Stimulated activated naive CD8-positive, alpha-beta T cell treated with anti-CD3 and anti-CD28 coated beads, Interleukin-15, Interleukin-2, amounts not matched to agents 100 U/mL and 50 U/mL, for 24 hours (primary cell): Measurements from ENCODE around the gene CYTH4.

Source experiments
- ATAC-seq: fragments of 150-1000 bp; cut with Tn5 transposase; one replicate; pipeline ENCODE4 v1.10.0; 2021
- DNase-seq: peaks from one replicate; pipeline ENCODE4 v3.0.0; 2021

CYTH4 gene

GRCh38 chr22:37290737-37291136 lies 8.4 kb downstream of the CYTH4 start:
- ATAC-seq (no peak), DNase-seq (no peak)

- no peak for ATAC-seq
- DNase-seq: no peak
Observed at GRCh38 chr22:37291559-37292298, 9.4 kb downstream of the CYTH4 start.

DNA sequence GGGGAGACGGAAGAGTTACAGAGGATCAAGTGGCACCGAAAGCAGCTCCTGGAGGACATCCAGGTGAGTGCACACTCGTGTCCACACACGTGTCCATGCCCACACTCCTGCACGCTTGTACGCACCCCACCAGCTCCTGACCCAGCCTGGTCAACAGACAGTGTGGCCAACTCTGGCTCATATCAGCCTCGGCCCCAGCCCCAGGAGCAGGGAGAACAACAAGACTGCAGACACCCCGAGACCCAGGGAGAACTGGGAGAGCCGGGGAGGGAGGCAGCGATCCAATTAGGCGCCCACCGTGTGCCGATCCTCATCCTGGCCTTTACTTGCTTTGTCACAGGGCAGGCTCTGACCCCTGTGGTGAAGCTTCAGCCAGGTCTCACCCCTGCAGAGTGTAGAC lies 10.3 kb downstream of the CYTH4 start:
- no peak for DNase-seq
- ATAC-seq: no peak

GRCh38 chr22:37293172-37293571 lies 10.9 kb downstream of the CYTH4 start:
- DNase-seq: no peak

GRCh38 chr22:37294747-37295146 lies 12.4 kb downstream of the CYTH4 start:
- ATAC-seq: no peak
- no peak for DNase-seq

More at GRCh38 chr22:37293172-37293571, 10.9 kb downstream of the CYTH4 start:
- no peak for ATAC-seq

GRCh38 chr22:37295213-37295886 lies 13.0 kb downstream of the CYTH4 start:
- no peak for DNase-seq

DNA sequence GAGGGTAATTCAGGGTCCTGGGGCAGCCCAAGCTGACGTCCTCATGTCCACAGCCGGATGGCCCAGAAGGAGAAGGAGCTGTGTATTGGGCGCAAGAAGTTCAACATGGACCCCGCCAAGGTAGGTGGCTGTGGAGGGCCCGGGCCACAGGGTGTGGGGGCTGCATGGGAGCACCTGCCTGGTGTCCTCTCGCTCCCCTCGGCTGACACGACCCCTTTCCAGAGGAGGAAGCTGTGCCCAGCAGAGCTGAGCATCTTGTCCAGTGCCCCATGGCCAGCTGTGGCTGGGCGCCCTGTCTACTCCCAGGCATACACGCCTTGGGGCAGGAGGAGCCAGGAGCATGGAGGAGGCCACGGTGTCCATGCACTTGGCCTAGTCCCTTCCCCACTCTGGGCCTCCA lies 13.6 kb downstream of the CYTH4 start:
- no peak for DNase-seq
- ATAC-seq: no peak

More at GRCh38 chr22:37295213-37295886, 13.0 kb downstream of the CYTH4 start:
- no peak for ATAC-seq

DNA sequence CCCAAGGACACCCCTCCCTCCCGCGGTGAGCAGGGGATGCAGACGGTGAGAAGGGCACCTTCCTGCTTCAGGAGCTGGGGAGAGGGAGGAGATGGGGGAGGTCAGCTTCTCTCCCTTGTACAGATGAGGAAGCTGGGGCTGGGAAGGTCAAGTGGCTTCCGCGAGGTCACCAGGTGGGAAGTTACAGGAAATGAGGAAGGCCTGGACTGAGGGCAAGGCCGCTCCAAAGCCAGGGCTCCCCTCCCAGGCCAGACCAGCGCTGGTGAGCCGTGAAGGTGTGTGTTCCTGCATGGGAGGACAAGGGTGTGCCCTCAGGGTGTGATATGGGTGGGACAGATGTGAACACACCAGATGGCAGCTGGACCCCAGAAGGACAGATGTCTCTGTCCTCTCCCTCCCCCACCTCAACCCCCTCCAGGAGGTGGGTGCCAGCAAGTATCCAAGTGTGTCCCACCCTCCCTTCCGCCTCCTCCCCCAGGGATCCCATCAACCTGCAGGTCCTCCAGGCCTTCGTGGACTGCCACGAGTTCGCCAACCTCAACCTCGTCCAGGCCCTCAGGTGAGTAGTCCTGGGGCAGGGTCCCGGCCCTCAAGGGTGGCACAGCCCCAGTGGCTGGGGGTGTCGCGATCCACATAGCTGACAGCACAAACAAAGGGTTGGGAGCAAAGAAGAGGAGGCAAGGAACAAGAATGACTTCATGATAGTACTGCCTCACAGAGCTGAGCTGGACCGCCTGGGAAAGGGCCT lies 16.6 kb downstream of the CYTH4 start:
- no peak for DNase-seq
- ATAC-seq: no peak

DNA sequence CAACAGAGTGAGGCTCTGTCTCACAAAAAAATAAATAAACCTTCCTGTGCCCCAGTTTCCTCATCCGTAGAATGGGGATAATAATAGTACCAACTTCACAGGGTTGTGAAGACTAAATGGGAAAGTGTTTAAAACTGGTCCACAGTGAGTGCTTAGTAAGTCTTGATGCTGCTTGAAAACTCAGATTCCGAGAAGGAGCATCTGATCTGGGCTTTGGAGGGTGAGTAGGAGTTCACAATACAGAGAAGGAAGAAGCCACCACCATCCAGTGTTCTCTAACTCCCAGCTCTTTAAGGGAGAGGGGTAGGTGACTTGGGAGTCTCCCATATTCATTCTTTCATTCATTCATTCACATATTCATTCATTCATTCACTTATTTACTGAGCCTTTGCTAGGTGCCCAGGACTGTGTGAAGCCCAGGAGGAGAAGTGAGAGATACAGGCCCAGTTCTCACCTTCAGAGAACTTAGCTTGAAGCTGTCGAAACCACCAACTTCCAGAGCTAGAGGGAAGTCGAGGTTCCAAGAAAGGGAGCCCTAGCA lies 17.7 kb downstream of the CYTH4 start:
- no peak for ATAC-seq
- no peak for DNase-seq

- ATAC-seq (no peak), DNase-seq (peak; percentile 54)
Observed at GRCh38 chr22:37300551-37301017, 18.3 kb downstream of the CYTH4 start.

DNA sequence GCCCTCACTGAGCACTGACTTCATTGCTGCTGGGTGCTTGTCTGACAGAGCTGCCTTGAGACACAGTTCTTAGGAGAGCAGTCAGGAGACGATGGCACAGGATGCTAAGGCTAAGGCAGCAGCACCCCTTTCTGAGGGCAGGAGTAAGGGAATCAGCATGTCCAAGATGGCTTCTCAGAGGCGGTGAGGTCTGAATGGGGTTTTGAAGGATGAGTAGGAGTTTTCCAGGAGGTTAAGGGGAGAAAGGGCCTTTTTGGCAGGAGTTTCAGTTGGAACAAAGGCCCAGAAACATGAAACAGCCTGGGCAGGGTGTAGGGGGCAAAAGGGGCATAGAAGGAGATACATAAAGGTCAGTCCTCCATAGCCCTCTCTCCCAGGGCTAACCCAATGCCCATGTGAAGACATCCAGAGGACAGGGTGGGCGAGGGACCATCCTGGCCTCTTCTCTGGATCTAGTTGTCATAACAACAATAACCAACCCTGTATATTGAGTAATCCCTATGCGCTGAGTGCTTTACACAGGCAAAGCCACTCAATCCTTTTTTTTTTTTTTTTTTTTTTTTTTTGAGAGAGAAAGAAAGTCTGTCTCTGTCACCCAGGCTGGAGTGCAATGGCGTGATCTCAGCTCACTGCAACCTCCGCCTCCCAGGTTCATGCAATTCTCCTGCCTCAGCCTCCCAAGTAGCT lies 19.0 kb downstream of the CYTH4 start:
- ATAC-seq: no peak
- no peak for DNase-seq

- ATAC-seq: no peak
- DNase-seq: no peak
Observed at GRCh38 chr22:37302674-37303555, 20.6 kb downstream of the CYTH4 start.

GRCh38 chr22:37303821-37304274 lies 21.5 kb downstream of the CYTH4 start:
- DNase-seq (peak; percentile 82), ATAC-seq (peak; percentile 83)

DNA sequence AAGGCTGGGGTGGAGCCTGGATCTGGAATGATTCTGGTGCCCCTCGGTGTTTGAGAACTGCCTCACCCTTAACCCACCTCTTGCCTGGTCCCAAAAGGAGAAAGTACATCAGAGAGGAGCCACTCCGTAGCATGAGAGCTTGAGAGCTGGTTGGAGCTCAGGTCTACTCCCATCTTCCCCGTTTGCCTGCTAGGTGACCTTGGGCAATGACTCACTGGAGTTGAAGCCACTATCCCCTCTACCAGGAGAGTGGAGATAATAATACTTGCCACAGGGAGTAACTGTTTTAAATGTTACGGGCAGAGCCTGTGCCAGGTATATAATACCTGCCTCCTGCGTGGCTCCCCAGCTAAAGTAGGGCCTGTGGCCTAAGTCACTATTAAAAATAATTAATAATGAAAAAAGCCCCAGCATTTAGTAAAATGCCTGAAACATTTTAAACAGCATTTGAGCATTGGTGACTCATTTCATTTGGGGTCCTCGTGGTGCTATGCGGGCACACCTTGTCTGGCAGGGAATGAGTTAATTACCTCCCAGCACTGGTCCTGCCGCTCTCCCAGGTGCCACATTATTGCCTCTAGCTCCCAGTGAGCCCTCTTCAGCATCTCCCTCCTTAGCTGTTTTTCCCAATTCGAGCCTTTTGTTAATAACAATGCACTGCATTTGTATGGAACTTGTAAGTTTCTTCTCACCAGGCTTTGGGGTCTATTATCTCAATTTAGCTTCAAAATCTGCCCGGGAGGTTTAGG lies 22.5 kb downstream of the CYTH4 start:
- ATAC-seq (no peak), DNase-seq (no peak)

GRCh38 chr22:37305887-37306286 lies 23.6 kb downstream of the CYTH4 start:
- ATAC-seq (no peak), DNase-seq (no peak)

DNA sequence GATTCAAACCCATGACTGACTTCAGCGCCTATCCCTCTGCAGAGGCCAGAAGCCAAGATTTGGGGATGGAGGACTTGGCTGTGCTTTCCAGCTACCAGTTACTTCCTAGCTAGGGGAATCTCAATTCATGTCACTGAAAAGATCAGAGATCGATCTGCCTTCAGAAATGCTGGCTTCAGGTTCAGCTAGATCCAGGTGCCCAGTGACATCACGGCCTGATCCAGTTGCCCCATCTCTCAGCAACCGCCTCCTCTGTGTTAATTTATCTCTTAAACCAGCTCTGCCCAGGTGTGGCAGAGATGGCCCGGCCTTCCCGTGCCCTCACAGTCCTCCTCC lies 24.2 kb downstream of the CYTH4 start:
- DNase-seq (no peak), ATAC-seq (no peak)

DNA sequence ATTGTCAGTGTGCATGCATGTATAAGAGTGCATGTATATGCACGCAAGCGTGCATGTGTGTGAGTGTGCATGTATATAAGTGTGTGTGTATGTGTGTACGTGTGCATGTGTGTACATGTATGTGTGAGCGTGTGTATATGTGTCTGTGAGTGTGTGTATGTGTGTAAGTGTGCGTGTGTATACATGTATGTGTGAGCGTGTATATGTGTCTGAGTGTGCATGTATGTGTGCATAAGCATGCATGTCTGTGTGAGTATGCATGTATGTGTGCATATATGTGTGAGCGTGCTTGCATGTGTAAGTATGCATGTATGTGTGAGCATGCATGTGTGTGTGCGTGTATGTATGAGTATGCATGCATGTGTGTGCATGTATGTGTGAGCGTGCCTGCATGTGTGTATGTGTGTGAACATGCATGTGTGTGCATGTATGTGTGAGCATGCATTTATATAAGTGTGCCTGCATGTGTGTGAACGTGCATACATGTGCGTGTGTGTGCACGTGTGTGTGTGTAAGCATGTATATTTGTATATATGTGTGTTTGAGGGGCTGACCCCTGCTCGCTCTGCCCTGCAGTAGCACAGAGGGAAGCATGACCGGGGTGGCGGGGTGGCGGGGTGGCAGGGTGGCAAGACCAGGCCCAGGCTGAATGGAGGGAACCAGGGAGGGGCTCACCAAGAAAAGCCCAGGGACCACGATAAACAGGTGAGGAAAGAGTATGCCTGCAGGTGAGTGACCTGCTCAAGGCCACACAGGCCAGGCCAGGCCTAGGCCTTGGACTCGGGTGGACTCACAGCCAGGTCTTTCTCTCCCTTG lies 26.3 kb downstream of the CYTH4 start:
- ATAC-seq: no peak

GRCh38 chr22:37309211-37310074 lies 27.1 kb downstream of the CYTH4 start:
- ATAC-seq: peak; percentile 35
- DNase-seq: peak; percentile 58

More for the DNA sequence above, 26.3 kb downstream of the CYTH4 start:
- no peak for DNase-seq
